Left lung (tissue), 10 donors: ENCODE results near the gene LRRIQ3. TPM values are rescaled to one million over a fixed set of nuclear protein-coding genes. Genes with fewer than 3 reads are reported as not detected.

Experiments
- ATAC-seq: fragments of 200-7000 bp; cut with Tn5 transposase; one replicate; pipeline ENCODE4 v1.9.1; 2020; ENCODE audit warnings: moderate library complexity
- DNase-seq, 4 donors: peaks; one replicate each; pipeline ENCODE4 v3.0.0-alpha.2; 2013 to 2020
- H3K27ac ChIP-seq, 2 donors: fragments of 200-600 bp; sonication (generic) in 1 of 2; one replicate each; pipeline versions ENCODE4 v1.5.0 to v1.8.0; 2020 to 2021
- H3K27me3 ChIP-seq, 2 donors: fragments of 200-600 bp; sonication (generic) in 1 of 2; one replicate each; pipeline versions ENCODE4 v1.5.0 to v1.8.0; 2020 to 2021
- H3K36me3 ChIP-seq, 2 donors: fragments of 200-600 bp; sonication (generic) in 1 of 2; one replicate each; pipeline versions ENCODE4 v1.5.0 to v1.8.0; 2020 to 2021
- H3K4me1 ChIP-seq, 2 donors: fragments of 200-600 bp; one replicate each; pipeline ENCODE4 v1.8.0; 2021
- H3K4me3 ChIP-seq, 2 donors: fragments of 200-600 bp; sonication (generic) in 1 of 2; one replicate each; pipeline versions ENCODE4 v1.5.0 to v1.8.0; 2020 to 2021; ENCODE audit warnings: mild to moderate bottlenecking in 1 of 2
- H3K9me3 ChIP-seq, 2 donors: fragments of 200-600 bp; sonication (generic) in 1 of 2; one replicate each; pipeline versions ENCODE4 v1.5.0 to v1.8.0; 2020 to 2021
- intact Hi-C, 2 donors: fragments of 100-400 bp; cut with DNase I; formaldehyde crosslinking; loops; one replicate each; pipeline versions ENCODE4 v1.11.2 to v1.14.2; 2022
- polyA plus RNA-seq, 6 donors: library from polyadenylated mRNA; unstranded; fragments of 120-200 nt; gene quantifications; one replicate each; pipeline ENCODE4 v1.2.1, GENCODE V29; 2013; ENCODE audit not compliant: insufficient read length in 6 of 6
- total RNA-seq, 2 donors: library from RNA; stranded (reverse); fragmentation: NEBNext Ultra II Directional; extraction: Animal tissue kit (Norgen Biotek cat#: 25700); gene quantifications; one replicate each; pipeline ENCODE4 v1.2.1, GENCODE V29; 2021
- TF ChIP-seq, protein P1 (sequence below), 2 donors: fragments of 200-600 bp; sonication (generic) in 1 of 2; IDR thresholded peaks; one replicate each; pipeline versions ENCODE4 v1.5.0 to v1.8.0; 2021; ENCODE audit warnings: antibody characterized with exemption in 2 of 2
- donor health status: DM: no; HTN: yes; CAD: no.
- donor health status: DM: no; HTN: no; CAD: no.

LRRIQ3 gene
- total and polyA plus RNA-seq, 8 donors = 0.61 to 3.0 (median 1.6) TPM

DNA sequence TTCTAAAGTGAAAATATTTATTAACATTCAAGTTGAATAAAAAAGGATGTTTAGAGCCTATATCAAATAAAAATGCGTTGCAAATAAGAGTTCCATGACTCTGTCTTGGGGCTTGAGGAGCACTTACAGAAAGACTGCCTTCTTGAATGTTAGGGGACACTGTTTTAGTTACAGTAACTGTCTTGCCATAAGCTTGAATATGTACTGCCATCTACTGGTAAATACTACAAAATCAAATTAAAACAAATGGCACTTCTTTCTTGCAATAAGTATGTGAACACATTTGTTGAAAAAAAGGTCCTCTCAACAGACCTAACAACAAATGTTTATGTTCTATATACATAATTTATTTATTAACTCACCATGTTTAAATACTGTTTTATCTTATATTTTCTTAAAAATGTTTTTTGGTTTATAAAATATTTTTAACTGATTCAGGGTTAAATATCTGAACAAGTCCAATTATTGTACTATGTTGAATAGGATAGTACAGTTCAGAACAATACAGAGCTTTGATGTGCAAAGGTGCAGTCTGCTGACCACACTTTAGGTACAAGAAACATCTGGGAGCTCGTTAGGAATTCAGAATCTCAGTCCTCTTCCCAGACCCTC lies 199.5 kb downstream of the LRRIQ3 start:
- Histone ChIP-seq H3K9me3 (no peaks in the 10 kb centered on the region), H3K4me1 (no peaks in the 10 kb centered on the region), H3K27me3 (no peaks in the 10 kb centered on the region), H3K36me3 (no peaks in the 10 kb centered on the region), H3K27ac (no peak overlapping the region), H3K4me3 (no peak overlapping the region)
- intact Hi-C loops = no loop called here
- TF ChIP-seq, protein P1, sequence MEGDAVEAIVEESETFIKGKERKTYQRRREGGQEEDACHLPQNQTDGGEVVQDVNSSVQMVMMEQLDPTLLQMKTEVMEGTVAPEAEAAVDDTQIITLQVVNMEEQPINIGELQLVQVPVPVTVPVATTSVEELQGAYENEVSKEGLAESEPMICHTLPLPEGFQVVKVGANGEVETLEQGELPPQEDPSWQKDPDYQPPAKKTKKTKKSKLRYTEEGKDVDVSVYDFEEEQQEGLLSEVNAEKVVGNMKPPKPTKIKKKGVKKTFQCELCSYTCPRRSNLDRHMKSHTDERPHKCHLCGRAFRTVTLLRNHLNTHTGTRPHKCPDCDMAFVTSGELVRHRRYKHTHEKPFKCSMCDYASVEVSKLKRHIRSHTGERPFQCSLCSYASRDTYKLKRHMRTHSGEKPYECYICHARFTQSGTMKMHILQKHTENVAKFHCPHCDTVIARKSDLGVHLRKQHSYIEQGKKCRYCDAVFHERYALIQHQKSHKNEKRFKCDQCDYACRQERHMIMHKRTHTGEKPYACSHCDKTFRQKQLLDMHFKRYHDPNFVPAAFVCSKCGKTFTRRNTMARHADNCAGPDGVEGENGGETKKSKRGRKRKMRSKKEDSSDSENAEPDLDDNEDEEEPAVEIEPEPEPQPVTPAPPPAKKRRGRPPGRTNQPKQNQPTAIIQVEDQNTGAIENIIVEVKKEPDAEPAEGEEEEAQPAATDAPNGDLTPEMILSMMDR (IDR thresholded peaks at IDR 0.05) = peak; percentile 13 to 19
- ATAC-seq = peak; percentile 62
- DNase-seq = peak in 2 of 4 donors; percentile 13 to 24

DNA sequence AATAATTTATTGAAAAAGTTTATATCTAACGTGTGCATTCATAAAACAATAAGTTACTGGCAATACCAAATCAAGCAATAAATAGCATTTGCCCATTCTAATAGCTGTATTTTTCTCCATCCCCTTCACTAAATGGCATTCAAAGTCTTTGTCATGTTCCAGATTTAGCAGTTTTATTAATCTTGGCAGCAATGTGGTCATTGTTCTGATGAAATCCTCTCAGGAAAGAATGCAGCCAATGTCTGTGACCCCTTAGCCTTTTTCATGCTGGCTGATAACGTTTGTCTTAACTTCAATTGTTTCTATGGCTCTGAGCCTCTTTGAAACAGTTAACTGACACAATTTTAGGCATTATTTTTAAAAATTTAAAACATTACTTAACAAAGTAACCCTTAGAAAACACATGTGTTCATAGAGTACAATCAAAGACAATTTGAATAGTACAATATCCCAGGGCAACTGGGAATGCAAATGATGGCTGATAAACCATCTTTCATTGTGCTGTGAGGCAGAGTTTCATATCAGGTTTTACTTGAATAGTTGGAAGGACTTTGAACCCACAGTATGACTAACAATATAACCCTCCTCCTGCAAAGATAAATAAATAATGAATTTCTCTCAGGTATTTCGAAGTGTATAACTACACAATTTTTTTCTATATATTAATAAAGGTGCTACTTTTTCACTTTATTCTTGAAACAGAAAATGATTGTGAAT lies 217.5 kb downstream of the LRRIQ3 start:
- H3K36me3 ChIP-seq = no peaks in the 10 kb centered on the region
- DNase-seq = peak in 1 of 4 donors; percentile 1
- no peak overlapping the region for H3K27ac ChIP-seq
- H3K9me3 ChIP-seq = no peaks in the 10 kb centered on the region
- TF ChIP-seq, protein P1 (IDR thresholded peaks at IDR 0.05) = no peak
- ATAC-seq = no peak
- no peak overlapping the region for H3K4me3 ChIP-seq
- intact Hi-C loops = no loop called here
- no peaks in the 10 kb centered on the region for H3K27me3 ChIP-seq
- no peaks in the 10 kb centered on the region for H3K4me1 ChIP-seq

DNA sequence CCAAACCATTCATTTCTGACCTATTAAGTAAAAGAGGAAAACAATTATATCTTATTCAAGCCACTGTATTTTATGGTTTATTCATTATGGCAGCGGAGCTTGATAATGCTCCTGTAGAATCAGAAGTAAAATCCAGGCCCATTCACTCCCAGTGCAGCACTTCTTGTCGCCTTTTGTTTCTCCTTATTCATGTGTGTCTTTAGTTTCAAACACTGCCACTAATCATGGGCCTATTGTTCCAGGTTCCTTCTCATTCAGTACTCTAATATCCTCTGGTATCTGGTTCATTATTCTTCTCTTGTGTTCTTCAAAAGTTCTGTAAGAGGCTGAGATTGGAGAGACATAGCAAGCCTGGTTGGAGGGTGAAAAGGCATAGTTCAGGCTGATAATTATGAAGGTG lies 218.3 kb downstream of the LRRIQ3 start:
- Histone ChIP-seq H3K27ac (no peak overlapping the region), H3K36me3 (no peaks in the 10 kb centered on the region), H3K9me3 (no peaks in the 10 kb centered on the region), H3K27me3 (no peaks in the 10 kb centered on the region), H3K4me3 (no peak overlapping the region), H3K4me1 (no peaks in the 10 kb centered on the region)
- no peak for ATAC-seq
- intact Hi-C loops = no loop called here
- no peak for DNase-seq
- TF ChIP-seq, protein P1 (IDR thresholded peaks at IDR 0.05) = no peak

DNA sequence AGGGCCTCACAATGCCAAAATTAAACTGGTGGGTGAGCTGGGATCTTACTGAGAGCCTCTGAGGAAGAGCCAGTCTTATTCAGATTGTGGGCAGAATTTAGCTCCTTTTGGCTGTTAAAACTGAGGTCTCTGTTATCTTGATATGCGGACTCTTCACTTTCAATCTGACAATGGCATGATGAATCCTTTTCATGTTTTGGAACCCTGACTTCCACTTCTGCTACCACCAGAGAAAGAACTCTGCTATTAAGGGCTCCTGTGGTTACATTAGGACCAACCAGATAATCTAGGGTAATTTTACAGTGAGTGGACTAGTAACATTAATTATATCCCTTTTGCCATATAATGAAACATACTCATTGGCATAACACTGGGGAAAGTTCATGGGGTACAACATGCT lies 219.0 kb downstream of the LRRIQ3 start:
- Histone ChIP-seq H3K9me3 (no peaks in the 10 kb centered on the region), H3K4me1 (no peaks in the 10 kb centered on the region), H3K27me3 (no peaks in the 10 kb centered on the region), H3K4me3 (no peak overlapping the region), H3K27ac (no peak overlapping the region), H3K36me3 (no peaks in the 10 kb centered on the region)
- TF ChIP-seq, protein P1 (IDR thresholded peaks at IDR 0.05) = no peak
- DNase-seq (no peak), ATAC-seq (no peak)
- intact Hi-C loops = no loop called here

Other genes with a start within 250 kb of the LRRIQ3 start
- gene FPGT, start 66 bp upstream of the LRRIQ3 start, total RNA-seq = 10 to 100 TPM; 20.9 to 23.6 TPM
- 10 to 100 TPM; 21.5 to 27.0 (median 24.3) TPM for gene FPGT, start 66 bp upstream of the LRRIQ3 start, polyA plus RNA-seq
- 1 to 10 TPM in 1 of 2 donors, under 1 TPM in 1; 0.61 to 1.6 TPM for gene TNNI3K, start 37.2 kb upstream of the LRRIQ3 start, total RNA-seq
- gene TNNI3K, start 37.2 kb upstream of the LRRIQ3 start, polyA plus RNA-seq = 1 to 10 TPM in 4 of 6 donors, under 1 TPM in 2; 0.38 to 2.0 (median 1.1) TPM